Measurements from ENCODE around the gene P4HA2. TPM values are rescaled to one million over a fixed set of nuclear protein-coding genes. Genes with fewer than 3 reads are reported as not detected.

P4HA2 gene
- polyA plus RNA-seq (2013), result 0.20 TPM

- H3K4me3 ChIP-seq (ENCODE audit: control insufficient read depth in 1 of 7, extremely low read depth in 1 of 7, insufficient read depth in 4 of 7, low read depth in 2 of 7, low read length in 6 of 7), result peak within 1 kb of the TSS; percentile 30 to 77 (median 62)
- peaks cover 0 to 20% (median 13%) of the 10 kb centered on the region in 5 experiments for H3K27me3 ChIP-seq (replicated peaks in 2 of 5; ENCODE audit: control insufficient read depth in 4 of 5, insufficient read depth in 5 of 5, low read length in 4 of 5)
- H3K4me1 ChIP-seq (ENCODE audit: control extremely low read depth in 1 of 4, control insufficient read depth in 4 of 4, insufficient read depth in 4 of 4, low read length in 3 of 4), result peaks cover 0 to 32% (median 21%) of the 10 kb centered on the region in 4 experiments
- peak within 1 kb of the TSS in 1 of 2 experiments; percentile 45 for H3K27ac ChIP-seq (ENCODE audit: insufficient read depth in 1 of 2, low read depth in 1 of 2, low read length in 2 of 2, poor library complexity in 1 of 2, severe bottlenecking in 2 of 2)
- peak in 2 of 3 donors; percentile 40 to 45 for DNase-seq
- CTCF ChIA-PET, result interaction anchor here (0.7 to 1.5 kb wide), 8 partner anchors 9 to 37 kb away, joined by 3 to 5 read pairs (median 4); no protein-coding TSS in a partner anchor
- 0% methylated on average over 62 of the region's 92 CpGs for WGBS (ENCODE audit: insufficient coverage)
- POLR2A ChIA-PET, result no interaction called here
- no peaks in the 10 kb centered on the region for H3K36me3 ChIP-seq (ENCODE audit: control insufficient read depth in 4 of 4, insufficient read depth in 4 of 4, low read length in 3 of 4)
- no peaks in the 10 kb centered on the region for H3K9me3 ChIP-seq (ENCODE audit: control extremely low read depth in 1 of 5, control insufficient read depth in 4 of 5, insufficient read depth in 2 of 5, low read depth in 1 of 5, low read length in 4 of 5)
Observed at GRCh38 chr5:132227485-132228240, at the start of gene P4HA2. P4HA2 (minus strand) TSS chr5:132227853; CDS start chr5:132218626, 9,227 bp downstream.

- H3K27me3 ChIP-seq (replicated peaks in 2 of 5; ENCODE audit: control insufficient read depth in 4 of 5, insufficient read depth in 5 of 5, low read length in 4 of 5), result peaks cover 0 to 4% (median 0%) of the 10 kb centered on the region in 5 experiments
- DNase-seq, result no peak
- H3K9me3 ChIP-seq (ENCODE audit: control extremely low read depth in 1 of 5, control insufficient read depth in 4 of 5, insufficient read depth in 2 of 5, low read depth in 1 of 5, low read length in 4 of 5), result no peaks in the 10 kb centered on the region
- peaks cover 0 to 4% (median 2%) of the 10 kb centered on the region in 4 experiments for H3K4me1 ChIP-seq (ENCODE audit: control extremely low read depth in 1 of 4, control insufficient read depth in 4 of 4, insufficient read depth in 4 of 4, low read length in 3 of 4)
- ChIA-PET CTCF (interaction anchor here (1.5 kb wide), 1 partner anchor 13 kb away, joined by 5 read pairs; no protein-coding TSS in a partner anchor), POLR2A (no interaction called here)
- WGBS (ENCODE audit: insufficient coverage), result 100% methylated on average over 6 of the region's 6 CpGs
- no peak overlapping the region for H3K4me3 ChIP-seq (ENCODE audit: control insufficient read depth in 1 of 7, extremely low read depth in 1 of 7, insufficient read depth in 4 of 7, low read depth in 2 of 7, low read length in 6 of 7)
- H3K36me3 ChIP-seq (ENCODE audit: control insufficient read depth in 4 of 4, insufficient read depth in 4 of 4, low read length in 3 of 4), result no peaks in the 10 kb centered on the region
- no peak overlapping the region for H3K27ac ChIP-seq (ENCODE audit: insufficient read depth in 1 of 2, low read depth in 1 of 2, low read length in 2 of 2, poor library complexity in 1 of 2, severe bottlenecking in 2 of 2)
Observed at GRCh38 chr5:132277256-132277655, 49.6 kb upstream of the P4HA2 start.

- H3K4me3 ChIP-seq (ENCODE audit: control insufficient read depth in 1 of 7, extremely low read depth in 1 of 7, insufficient read depth in 4 of 7, low read depth in 2 of 7, low read length in 6 of 7), result no peak overlapping the region
- no peak overlapping the region for H3K27ac ChIP-seq (ENCODE audit: insufficient read depth in 1 of 2, low read depth in 1 of 2, low read length in 2 of 2, poor library complexity in 1 of 2, severe bottlenecking in 2 of 2)
- H3K9me3 ChIP-seq (ENCODE audit: control extremely low read depth in 1 of 5, control insufficient read depth in 4 of 5, insufficient read depth in 2 of 5, low read depth in 1 of 5, low read length in 4 of 5), result no peaks in the 10 kb centered on the region
- 93% methylated on average over 4 of the region's 5 CpGs for WGBS (ENCODE audit: insufficient coverage)
- no peak for DNase-seq
- H3K27me3 ChIP-seq (replicated peaks in 2 of 5; ENCODE audit: control insufficient read depth in 4 of 5, insufficient read depth in 5 of 5, low read length in 4 of 5), result peaks cover 0 to 4% (median 0%) of the 10 kb centered on the region in 5 experiments
- H3K36me3 ChIP-seq (ENCODE audit: control insufficient read depth in 4 of 4, insufficient read depth in 4 of 4, low read length in 3 of 4), result no peaks in the 10 kb centered on the region
- POLR2A ChIA-PET, result no interaction called here
- H3K4me1 ChIP-seq (ENCODE audit: control extremely low read depth in 1 of 4, control insufficient read depth in 4 of 4, insufficient read depth in 4 of 4, low read length in 3 of 4), result peaks cover 0 to 6% (median 4%) of the 10 kb centered on the region in 4 experiments
- CTCF ChIA-PET, result interaction anchor here (0.7 to 6.1 kb wide), 7 partner anchors 9 to 109 kb away, joined by 3 to 41 read pairs (median 3); partner anchors contain the start of gene SLC22A4
Observed at GRCh38 chr5:132275367-132276220, 47.9 kb upstream of the P4HA2 start.

- ChIA-PET CTCF (interaction anchor here (0.7 to 6.1 kb wide), 7 partner anchors 11 to 111 kb away, joined by 3 to 41 read pairs (median 4); partner anchors contain the start of genes SLC22A4 and SLC22A5), POLR2A (no interaction called here)
- no peak for DNase-seq
- Histone ChIP-seq H3K9me3 (ENCODE audit: control extremely low read depth in 1 of 5, control insufficient read depth in 4 of 5, insufficient read depth in 2 of 5, low read depth in 1 of 5, low read length in 4 of 5) (no peaks in the 10 kb centered on the region), H3K4me3 (ENCODE audit: control insufficient read depth in 1 of 7, extremely low read depth in 1 of 7, insufficient read depth in 4 of 7, low read depth in 2 of 7, low read length in 6 of 7) (no peak overlapping the region), H3K27ac (ENCODE audit: insufficient read depth in 1 of 2, low read depth in 1 of 2, low read length in 2 of 2, poor library complexity in 1 of 2, severe bottlenecking in 2 of 2) (no peak overlapping the region), H3K4me1 (ENCODE audit: control extremely low read depth in 1 of 4, control insufficient read depth in 4 of 4, insufficient read depth in 4 of 4, low read length in 3 of 4) (peaks cover 0 to 6% (median 4%) of the 10 kb centered on the region in 4 experiments), H3K36me3 (ENCODE audit: control insufficient read depth in 4 of 4, insufficient read depth in 4 of 4, low read length in 3 of 4) (no peaks in the 10 kb centered on the region), H3K27me3 (replicated peaks in 2 of 5; ENCODE audit: control insufficient read depth in 4 of 5, insufficient read depth in 5 of 5, low read length in 4 of 5) (peaks cover 0 to 4% (median 0%) of the 10 kb centered on the region in 5 experiments)
- WGBS (ENCODE audit: insufficient coverage), result 95% methylated on average over 9 of the region's 14 CpGs
Observed at GRCh38 chr5:132274050-132274792, 46.6 kb upstream of the P4HA2 start.

GRCh38 chr5:132273631-132274030 lies 46.0 kb upstream of the P4HA2 start:
- peaks cover 0 to 4% (median 0%) of the 10 kb centered on the region in 5 experiments for H3K27me3 ChIP-seq (replicated peaks in 2 of 5; ENCODE audit: control insufficient read depth in 4 of 5, insufficient read depth in 5 of 5, low read length in 4 of 5)
- H3K27ac ChIP-seq (ENCODE audit: insufficient read depth in 1 of 2, low read depth in 1 of 2, low read length in 2 of 2, poor library complexity in 1 of 2, severe bottlenecking in 2 of 2), result no peak overlapping the region
- H3K9me3 ChIP-seq (ENCODE audit: control extremely low read depth in 1 of 5, control insufficient read depth in 4 of 5, insufficient read depth in 2 of 5, low read depth in 1 of 5, low read length in 4 of 5), result no peaks in the 10 kb centered on the region
- POLR2A ChIA-PET, result no interaction called here
- 100% methylated on average over 1 of the region's 2 CpGs for WGBS (ENCODE audit: insufficient coverage)
- H3K4me3 ChIP-seq (ENCODE audit: control insufficient read depth in 1 of 7, extremely low read depth in 1 of 7, insufficient read depth in 4 of 7, low read depth in 2 of 7, low read length in 6 of 7), result no peak overlapping the region
- CTCF ChIA-PET, result interaction anchor here (0.8 to 6.1 kb wide), 8 partner anchors 11 to 111 kb away, joined by 3 to 41 read pairs (median 10); partner anchors contain the start of gene SLC22A4
- H3K36me3 ChIP-seq (ENCODE audit: control insufficient read depth in 4 of 4, insufficient read depth in 4 of 4, low read length in 3 of 4), result no peaks in the 10 kb centered on the region
- peaks cover 0 to 6% (median 4%) of the 10 kb centered on the region in 4 experiments for H3K4me1 ChIP-seq (ENCODE audit: control extremely low read depth in 1 of 4, control insufficient read depth in 4 of 4, insufficient read depth in 4 of 4, low read length in 3 of 4)
- DNase-seq, result no peak

GRCh38 chr5:132272311-132273210 lies 44.9 kb upstream of the P4HA2 start:
- peak overlapping the region in 1 of 7 experiments; percentile 47 for H3K4me3 ChIP-seq (ENCODE audit: control insufficient read depth in 1 of 7, extremely low read depth in 1 of 7, insufficient read depth in 4 of 7, low read depth in 2 of 7, low read length in 6 of 7)
- peaks cover 0 to 6% (median 4%) of the 10 kb centered on the region in 4 experiments for H3K4me1 ChIP-seq (ENCODE audit: control extremely low read depth in 1 of 4, control insufficient read depth in 4 of 4, insufficient read depth in 4 of 4, low read length in 3 of 4)
- CTCF ChIA-PET, result interaction anchor here (0.7 to 6.1 kb wide), 28 partner anchors 9 to 363 kb away, joined by 3 to 41 read pairs (median 4); partner anchors contain the start of gene SLC22A4
- H3K27ac ChIP-seq (ENCODE audit: insufficient read depth in 1 of 2, low read depth in 1 of 2, low read length in 2 of 2, poor library complexity in 1 of 2, severe bottlenecking in 2 of 2), result no peak overlapping the region
- no peaks in the 10 kb centered on the region for H3K36me3 ChIP-seq (ENCODE audit: control insufficient read depth in 4 of 4, insufficient read depth in 4 of 4, low read length in 3 of 4)
- peak; percentile 68 to 80 (median 74) for DNase-seq
- WGBS (ENCODE audit: insufficient coverage), result 66% methylated on average over 29 of the region's 37 CpGs
- no peaks in the 10 kb centered on the region for H3K9me3 ChIP-seq (ENCODE audit: control extremely low read depth in 1 of 5, control insufficient read depth in 4 of 5, insufficient read depth in 2 of 5, low read depth in 1 of 5, low read length in 4 of 5)
- POLR2A ChIA-PET, result no interaction called here
- H3K27me3 ChIP-seq (replicated peaks in 2 of 5; ENCODE audit: control insufficient read depth in 4 of 5, insufficient read depth in 5 of 5, low read length in 4 of 5), result peaks cover 0 to 4% (median 0%) of the 10 kb centered on the region in 5 experiments

Data from common myeloid progenitor, CD34-positive (primary cell).